GM18868 (cell line): ENCODE measurements around the gene ADCK2.
"Not testable (repeated sequence)": the region's sequence is repeated elsewhere in the genome, so short reads cannot be mapped to it uniquely, and the experiment has no call there.

Experiments used
- ATAC-seq: cut with Tn5 transposase; IDR thresholded peaks from one replicate; pipeline ENCODE4 v1.9.1; 2021; ENCODE audit warnings: mild to moderate bottlenecking, moderate library complexity; ENCODE audit not compliant: unreplicated experiment

The ADCK2 gene

DNA sequence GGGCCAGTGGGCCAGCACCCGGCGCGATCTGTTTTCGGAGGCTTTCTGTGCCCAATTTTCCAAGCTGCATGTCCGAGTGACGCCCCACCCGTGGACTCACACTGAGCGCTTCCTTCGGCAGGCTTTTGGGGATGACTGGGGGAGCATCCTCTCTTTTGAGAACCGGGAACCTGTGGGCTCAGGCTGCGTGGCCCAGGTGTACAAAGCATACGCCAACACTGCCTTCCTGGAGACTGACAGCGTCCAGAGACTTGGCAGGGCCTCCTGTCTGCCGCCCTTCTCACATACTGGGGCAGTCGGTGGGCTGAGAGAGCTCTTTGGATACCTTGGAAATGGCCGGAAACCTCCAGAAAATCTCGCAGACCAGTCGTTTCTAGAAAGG lies 1.0 kb downstream of the ADCK2 start:
- ATAC-seq = no peak

DNA sequence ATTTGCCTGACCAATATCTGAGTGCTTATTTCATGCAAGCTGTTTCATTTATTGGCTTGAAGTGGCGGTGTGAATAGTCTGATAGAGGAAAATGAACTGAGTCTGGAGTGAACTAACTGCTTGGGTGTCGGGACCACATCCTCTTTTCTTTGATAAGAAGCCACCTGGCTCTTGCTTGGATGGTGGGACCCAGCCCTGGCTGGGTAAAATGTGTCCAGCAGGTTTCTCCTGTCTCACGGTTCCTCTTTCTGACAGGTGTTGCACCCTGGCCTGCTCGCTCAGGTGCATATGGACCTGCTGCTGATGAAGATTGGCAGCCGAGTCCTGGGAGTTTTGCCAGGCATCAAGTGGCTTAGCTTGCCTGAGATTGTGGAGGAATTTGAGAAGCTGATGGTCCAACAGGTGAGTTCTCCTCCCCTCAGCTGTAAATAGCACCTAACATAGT lies 1.6 kb downstream of the ADCK2 start:
- ATAC-seq = peak; percentile 23

DNA sequence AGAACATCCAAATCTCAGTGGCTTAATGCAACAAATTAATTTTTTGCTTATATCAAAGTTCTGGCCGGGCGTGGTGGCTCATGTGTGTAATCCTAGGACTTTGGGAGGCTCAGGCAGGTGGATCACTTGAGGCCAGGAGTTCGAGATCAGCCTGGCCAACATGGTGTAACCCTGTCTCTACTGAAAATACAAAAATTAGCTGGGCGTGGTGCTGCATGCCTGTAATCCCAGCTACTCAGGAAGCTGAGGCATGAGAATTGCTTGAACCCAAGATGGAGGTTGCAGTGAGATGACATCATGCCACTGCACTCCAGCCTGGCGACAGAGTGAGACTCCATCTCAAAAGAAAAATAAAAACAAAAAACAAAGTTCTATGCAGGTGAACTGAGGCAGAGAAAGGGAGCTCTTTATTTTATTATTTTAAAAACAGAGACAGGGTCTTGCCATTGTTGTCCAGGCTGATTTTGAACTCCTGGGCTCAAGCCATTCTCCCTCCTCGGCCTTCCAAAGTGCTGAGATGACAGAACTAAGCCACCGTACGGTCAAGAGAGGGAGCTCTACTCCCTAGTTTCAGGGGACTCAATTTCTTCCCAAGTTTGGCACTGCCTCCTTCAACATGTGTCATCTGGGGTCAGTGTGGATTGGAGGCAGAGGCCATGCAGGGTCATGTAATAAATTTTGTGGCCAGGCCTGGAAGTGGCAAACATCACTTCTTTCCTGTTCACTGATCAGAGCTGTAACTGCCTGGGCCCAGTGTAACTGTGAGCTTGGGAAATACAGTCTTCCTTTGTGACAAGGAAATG lies 2.4 kb downstream of the ADCK2 start:
- ATAC-seq = no peak

DNA sequence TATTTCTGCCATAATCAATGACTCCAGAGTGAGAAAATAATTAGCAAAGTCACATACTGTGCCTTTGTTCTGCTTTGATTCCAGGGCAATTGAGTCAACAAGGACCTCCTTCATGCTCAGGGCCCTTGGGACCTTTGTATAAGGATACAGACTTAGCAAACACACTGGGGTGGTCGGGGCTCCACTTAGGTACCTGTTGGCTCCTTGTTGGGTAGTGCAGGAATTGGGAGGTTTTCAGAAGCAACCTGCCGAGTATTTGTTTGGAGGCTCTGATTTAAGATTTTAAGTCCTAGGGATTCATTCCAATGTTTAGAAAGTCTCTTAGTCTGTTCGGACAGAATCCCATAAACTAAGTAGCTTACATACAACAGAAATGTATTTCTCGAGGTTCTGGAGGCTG lies 3.0 kb downstream of the ADCK2 start:
- no peak for ATAC-seq

DNA sequence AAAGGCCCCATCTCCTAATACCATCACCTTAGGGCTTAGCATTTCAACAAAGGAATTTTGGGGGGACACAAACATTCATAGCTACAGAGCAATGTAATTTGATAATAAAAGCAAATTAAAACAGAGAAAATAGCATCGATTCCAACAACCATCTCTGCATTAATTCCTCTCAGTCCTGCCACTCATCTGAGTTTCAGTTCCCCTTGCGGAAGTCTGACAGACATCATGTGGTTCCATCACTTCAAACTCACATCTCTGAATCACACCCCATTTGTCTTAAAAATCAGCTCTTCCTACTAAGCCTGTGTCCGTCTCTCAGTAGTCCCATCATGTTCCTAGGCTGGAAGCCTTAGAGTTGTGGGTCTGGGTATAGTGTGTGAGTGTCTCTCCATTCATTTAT lies 3.6 kb downstream of the ADCK2 start:
- ATAC-seq = peak; percentile 65

DNA sequence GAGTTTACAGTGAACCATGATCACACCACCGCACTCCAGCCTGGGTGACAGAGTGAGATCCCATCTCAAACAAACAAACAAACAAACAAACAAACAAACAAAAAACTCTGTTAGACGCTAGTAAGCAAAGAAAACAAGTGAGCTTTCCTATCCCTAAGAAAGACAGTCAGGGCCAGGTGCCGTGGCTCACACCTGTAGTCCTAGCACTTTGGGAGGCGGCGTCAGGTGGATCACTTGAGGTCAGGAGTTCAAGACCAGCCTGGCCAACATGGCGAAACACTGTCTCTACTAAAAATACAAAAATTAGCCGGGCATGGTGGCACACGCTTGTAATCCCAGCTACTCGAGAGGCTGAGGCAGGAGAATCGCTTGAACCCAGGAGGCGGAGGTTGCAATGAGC lies 4.2 kb downstream of the ADCK2 start:
- ATAC-seq = not testable (repeated sequence)

DNA sequence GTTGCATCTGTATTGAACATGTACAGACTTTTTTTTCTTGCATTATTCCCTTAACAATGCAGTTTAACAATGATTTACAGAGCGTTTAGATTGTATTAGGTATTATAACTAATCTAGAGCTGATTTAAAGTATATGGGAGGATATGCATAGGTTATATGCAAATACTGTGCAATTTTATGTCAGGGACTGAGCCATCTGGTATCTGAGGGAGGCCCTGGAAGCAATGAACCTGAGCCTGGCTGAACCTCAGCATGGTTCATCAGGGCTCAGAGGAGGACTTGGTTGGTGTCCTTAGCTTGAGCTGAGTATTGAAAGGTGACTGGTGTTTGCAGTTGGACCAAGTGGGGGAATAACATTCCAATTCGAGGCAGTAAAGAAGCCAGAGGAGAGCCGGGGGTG lies 4.8 kb downstream of the ADCK2 start:
- ATAC-seq = no peak

DNA sequence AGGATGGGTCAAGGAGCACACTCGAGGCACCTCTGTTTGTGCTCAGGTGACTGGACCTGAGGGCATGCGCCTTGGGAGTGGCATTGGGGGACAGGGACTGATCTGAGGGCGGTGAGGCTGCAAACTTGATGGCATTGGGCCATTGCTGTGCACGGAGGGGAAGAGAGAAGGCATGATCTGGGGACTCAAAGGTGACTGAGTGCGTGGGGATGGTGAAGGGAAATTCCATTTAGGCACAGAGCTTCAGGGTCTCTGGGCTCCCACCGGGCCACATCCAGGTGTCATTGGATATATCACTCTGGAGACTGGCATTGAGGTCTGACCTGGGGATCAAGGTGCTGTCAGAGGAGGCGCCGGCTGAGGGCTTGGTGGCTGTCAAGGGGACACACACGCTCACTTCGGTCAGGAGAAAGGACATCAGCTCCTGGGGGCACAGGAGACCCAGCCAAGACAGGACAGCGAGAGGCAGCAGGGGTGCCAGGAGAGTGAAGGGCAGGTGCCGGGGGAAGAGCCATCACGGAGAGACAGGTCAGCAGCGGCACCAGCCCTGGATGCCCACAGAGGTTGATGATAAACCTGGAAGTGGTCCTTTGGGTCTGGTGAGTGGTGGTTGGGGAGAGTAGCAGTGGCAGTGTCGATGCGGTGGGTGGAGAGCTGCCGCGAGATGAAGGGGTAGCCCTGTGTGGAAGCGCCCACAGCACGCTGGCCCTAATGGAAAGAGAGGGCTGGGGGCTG lies 5.5 kb downstream of the ADCK2 start:
- ATAC-seq = no peak

DNA sequence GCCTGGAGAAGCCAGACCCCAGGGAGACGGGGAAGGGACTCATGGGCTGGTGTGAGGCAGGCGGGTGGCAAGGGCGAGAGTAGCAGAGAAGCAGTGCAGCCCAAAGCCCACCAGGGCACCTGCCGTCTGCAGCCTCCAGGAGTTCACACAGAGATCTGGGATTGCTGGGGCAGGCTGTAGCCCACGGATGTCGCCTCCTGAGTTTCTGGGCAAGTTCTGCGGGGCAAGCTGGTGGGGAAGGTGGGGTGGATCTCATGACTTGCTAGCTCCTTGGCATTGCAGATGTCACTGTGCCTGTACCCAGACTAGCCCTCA lies 6.0 kb downstream of the ADCK2 start:
- ATAC-seq = no peak

DNA sequence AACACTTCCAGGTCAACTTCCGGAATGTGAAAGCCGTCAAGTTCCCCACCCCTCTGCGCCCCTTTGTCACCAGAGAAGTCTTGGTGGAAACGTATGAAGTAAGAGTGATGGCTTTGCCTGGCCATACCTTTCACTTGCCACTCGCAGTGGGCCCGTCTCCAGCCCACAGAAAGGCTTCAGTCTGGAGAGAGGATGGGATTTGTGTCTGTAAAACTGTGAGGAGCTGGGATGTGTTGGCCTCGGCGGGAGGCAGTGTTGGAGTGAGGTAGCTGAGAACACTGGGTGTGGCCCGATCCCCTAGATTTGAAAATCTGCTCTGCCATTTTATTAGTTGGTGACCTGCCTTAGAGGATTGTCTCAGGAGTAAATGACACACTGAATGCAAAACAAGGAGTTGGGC lies 6.4 kb downstream of the ADCK2 start:
- no peak for ATAC-seq

DNA sequence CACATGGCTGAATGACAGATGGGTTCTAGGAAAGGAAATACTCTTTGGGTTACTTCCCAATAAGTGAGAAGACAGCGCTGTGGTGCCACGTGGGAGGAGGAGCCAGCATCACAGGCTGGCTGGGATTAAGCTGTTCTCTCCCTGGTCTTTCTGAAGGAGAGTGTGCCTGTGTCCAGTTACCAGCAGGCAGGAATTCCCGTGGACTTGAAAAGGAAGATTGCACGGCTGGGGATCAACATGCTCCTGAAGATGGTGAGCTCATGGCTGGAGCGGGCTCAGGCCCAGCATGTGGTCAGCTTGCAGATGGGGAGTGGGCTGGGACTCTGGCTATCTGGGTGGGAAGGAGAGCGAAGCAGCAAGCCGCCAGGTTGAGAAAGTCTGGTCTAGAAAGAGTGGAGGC lies 8.1 kb downstream of the ADCK2 start:
- ATAC-seq = no peak

DNA sequence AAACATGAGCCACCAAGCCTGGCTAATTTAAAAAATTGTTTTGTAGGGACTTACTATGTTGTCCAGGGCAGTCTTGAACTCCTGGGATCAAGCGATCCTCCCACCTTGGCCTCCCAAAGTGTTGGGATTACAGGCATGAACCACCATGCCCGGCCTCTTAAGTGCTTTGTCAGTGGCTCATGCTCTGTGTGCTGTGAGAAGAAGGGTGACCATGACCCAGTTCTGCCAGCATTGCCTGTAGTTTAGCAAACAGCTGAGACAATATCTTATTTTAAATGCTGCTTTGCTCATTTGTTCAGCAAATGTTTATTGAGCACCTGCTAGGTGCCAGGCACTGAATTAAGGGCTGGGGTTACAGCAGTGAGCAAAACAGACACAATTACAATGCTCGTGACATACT lies 9.0 kb downstream of the ADCK2 start:
- ATAC-seq = no peak

DNA sequence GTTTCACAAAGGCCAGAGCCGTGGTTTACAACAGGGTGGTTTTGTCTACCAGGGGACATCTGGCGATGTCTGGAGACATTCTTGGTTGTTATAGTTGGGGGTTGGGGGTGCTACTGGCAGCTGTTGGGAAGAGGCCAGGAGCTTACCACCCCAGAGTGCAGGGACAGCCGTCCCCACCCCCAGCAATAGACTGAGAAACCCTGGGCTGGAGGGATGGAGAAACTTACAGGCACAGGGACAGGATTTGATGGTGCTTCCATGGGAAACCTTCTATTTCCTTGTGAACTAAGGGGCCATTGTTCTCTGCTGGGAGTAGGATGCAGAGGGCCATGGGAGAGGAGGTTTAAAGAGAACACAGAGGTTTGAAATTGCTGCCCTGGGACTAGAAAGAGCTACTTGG lies 10.9 kb downstream of the ADCK2 start:
- ATAC-seq = no peak

DNA sequence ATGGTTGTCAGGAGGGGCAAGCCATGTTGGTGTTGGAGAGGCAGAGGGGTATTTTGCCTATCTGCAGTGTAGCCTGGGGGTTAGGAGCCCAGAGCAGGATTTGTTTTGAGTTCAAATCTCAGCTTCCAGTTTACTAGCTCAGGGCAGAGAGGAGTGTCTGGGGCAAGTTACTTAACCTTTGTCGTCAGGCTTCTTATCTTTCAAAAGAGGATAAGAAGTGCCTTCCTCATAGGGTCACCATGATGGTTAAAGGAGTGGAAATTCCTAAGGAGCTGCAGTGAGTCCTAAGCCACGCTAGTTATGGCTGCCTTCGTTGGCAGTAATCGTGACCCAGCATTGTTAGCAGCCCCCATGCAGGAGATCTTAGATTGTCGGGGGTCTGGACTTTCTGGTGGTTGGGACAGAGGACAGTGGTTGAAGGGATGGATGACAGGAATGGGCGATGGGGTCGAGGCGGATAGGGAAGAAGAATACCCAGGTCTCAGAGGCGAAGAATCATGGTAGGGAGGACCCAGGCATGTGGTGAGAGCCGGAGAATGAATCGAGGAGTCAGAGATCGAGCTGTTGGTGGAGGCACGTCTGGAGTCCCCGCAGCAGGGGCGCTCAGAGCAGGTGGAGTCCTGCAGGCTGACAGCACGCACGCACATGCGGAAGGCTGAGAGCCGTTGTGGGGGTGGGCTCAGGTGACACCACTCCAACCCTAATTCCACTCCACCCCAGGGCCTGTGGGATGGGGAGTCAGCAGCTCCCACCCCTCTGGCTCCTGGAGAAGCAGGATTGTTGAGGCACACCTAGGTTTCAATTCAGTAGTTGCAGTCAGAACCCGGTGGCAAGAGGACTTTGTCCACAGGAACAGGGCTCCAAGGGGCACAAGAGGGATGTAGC lies 11.6 kb downstream of the ADCK2 start:
- no peak for ATAC-seq

DNA sequence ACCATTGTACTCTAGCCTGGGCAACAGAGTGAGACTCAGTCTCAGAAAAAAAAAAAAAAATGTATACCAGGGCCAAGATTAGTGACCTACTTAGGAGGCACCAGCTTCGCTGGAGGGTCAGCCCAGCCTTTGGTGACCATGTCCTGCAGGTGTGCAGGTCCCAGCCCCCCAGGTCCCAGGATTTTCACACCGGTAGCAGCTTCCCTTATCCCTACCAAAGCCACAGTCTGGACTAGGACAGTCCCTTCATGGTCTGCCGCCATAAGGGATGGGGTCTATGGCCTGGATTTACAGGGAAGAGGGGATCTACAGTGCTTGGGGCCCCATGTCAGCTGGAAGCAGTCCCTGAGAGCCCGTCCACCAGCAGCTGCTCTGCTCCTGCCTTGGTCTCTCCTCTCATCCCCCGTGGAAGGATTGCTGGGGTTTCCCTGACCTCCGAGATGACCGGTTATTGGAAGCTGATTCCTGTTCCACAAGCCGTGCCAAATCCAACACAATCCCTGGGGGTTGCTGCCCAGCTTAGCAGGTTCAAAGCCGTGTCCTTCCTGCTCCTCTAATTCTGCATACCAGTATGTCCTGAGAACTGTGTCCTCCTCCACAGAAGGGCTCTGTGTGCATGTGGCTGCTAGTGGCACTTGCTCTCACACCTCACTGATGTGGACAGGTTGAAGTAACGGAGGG lies 12.8 kb downstream of the ADCK2 start:
- ATAC-seq = no peak

DNA sequence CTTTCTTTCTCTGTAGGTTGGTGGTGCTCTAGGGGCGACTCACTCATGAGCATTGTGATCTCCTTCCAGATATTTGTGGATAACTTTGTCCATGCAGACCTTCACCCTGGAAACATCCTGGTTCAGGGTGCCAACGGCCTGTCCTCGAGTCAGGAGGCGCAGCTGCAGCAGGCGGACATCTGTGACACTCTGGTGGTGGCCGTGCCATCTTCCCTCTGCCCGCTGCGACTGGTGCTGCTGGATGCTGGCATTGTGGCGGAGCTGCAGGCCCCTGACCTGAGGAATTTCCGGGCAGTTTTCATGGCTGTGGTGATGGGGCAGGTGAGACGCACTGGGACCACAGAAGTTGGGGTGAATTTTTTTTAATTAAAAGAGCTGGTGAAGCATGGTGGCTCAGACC lies 14.2 kb downstream of the ADCK2 start:
- no peak for ATAC-seq

DNA sequence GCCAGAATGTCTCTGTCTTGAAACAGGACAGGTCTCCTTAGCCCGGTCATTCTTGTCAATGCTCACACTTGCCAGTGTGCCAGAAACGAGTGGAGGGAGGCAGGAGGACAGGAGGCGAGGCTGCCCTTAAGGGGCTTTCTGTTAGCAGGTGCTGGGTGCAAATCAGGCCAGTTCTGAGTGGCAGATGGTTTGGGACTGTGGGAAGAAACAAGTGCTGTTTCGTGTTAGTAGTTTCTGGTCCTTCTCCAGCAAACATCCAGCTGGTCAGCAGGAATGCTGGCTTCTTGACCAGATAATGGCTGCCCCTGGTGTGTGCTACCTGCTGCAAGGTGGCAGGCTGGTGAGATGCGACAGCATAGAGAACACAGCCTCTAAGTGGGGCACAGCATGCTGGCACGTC lies 15.6 kb downstream of the ADCK2 start:
- ATAC-seq = no peak

DNA sequence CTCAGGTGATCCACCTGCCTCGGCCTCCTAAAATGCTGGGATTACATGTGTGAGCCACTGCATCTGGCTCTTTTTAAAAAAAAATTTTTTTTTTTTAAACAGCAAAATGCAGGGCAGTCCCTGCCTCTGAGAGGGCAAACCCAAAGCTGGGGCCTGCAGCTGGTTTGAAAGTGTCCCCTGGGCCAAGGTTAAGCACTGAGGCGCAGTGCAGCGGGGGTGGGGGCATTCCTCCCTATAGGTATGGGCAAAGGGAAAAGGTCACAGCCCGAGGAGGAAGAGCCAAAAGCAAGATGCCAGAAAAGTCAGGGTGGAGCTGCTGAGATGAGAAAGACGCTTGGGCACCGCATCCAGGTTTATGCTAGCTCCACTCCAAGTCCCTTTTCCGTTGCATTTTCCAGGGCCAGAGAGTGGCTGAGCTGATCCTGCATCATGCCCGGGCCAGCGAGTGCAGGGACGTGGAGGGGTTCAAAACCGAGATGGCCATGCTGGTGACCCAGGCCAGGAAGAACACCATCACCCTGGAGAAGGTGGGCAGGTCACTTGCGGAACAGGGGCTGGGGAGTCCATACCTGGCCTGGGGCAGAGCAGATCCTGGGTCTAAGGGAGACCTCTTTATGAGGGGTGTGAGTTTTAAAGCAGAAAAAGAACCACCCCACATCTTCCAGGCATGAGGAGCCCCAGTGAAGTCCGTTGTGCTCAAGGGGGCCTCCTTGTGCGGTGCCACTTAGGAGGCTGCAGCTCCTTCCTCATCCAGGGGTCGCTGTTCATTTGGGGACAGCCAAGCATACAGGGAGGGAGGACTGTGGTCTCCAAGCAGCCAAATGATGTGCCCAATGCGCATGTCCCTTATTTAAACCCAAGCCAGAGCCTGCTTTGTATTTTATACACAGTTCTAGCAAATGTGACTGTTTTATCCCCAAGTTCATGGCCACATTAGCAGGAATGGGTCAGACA lies 16.7 kb downstream of the ADCK2 start:
- ATAC-seq = no peak

DNA sequence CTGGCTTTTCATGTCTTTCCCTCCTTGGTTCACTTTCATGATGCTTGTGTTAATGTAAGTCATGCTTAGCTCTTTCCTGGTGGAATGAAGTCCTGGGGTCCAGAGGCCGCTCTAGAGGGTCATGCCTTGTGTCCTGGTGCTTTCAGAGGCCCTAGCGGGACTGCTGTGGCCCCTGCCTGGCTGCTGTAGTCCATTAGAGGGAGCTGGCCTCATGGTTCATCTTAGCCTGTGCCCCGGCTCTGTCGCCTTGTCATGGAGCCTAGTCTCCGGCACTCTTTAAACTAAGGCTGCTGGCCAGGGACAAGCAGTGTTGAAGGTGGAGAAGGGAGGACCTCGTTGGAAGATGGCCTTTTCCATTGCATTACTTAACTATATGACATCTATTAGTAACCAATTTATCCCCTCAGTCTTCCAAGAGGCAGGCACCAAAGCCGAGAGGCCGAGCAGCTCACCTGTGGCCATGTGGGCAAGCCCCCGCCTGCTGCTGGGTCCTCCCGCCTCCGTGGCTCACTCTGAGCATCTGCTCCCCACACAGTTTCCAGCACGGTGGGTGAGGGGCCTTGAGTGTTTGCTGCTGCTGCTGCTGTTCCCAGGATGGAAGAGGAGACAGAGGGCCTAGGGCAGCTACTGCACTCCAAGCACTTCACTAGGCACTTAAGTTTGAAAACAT lies 18.8 kb downstream of the ADCK2 start:
- no peak for ATAC-seq
